ENCODE measurements around the gene SLC10A4. TPM values are rescaled to one million over a fixed set of nuclear protein-coding genes. Genes with fewer than 3 reads are reported as not detected.

The SLC10A4 gene
- total and polyA plus RNA-seq, 2 donors from 2014 or later: 0.13 TPM; not detected in 1

DNA sequence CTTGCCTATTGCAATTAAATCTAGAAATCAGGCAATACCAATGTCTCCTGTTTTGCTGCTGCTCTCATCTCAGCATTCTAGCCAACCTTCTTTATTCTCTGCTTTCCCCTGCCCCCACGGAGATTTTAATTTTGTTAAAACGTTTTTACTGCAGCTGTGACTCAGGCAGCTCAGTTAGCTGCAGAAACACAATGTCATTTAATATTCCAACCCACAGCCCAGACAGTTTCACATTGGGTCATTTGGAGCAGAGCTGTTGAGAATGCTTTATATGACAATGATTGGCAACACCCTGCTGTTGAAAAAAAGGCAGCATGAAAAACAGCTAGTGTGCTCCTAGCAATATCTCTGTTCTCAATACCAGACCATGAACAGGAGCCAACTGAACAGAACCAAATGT, 12.6 kb upstream of the SLC10A4 start:
- FAIRE-seq: no peak
- DNase-seq: no peak
- no peak overlapping the region for H3K27ac ChIP-seq (ENCODE audit: low read depth in 2 of 2, low read length in 2 of 2)
- no peak overlapping the region for H3K4me3 ChIP-seq (ENCODE audit: low read length in 3 of 3)
- intact Hi-C loops (cut with DNase I): no loop called here
- no peaks in the 10 kb centered on the region for H3K27me3 ChIP-seq (ENCODE audit: control insufficient read depth, insufficient read depth, low read length)
- H3K36me3 ChIP-seq (ENCODE audit: control insufficient read depth in 2 of 3, insufficient read depth in 3 of 3, low read length in 3 of 3): no peaks in the 10 kb centered on the region
- TF ChIP-seq, protein P1, sequence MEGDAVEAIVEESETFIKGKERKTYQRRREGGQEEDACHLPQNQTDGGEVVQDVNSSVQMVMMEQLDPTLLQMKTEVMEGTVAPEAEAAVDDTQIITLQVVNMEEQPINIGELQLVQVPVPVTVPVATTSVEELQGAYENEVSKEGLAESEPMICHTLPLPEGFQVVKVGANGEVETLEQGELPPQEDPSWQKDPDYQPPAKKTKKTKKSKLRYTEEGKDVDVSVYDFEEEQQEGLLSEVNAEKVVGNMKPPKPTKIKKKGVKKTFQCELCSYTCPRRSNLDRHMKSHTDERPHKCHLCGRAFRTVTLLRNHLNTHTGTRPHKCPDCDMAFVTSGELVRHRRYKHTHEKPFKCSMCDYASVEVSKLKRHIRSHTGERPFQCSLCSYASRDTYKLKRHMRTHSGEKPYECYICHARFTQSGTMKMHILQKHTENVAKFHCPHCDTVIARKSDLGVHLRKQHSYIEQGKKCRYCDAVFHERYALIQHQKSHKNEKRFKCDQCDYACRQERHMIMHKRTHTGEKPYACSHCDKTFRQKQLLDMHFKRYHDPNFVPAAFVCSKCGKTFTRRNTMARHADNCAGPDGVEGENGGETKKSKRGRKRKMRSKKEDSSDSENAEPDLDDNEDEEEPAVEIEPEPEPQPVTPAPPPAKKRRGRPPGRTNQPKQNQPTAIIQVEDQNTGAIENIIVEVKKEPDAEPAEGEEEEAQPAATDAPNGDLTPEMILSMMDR (IDR thresholded peaks at IDR 0.05; ENCODE audit: borderline replicate concordance, extremely low read depth, insufficient read depth): no peak
- H3K9me3 ChIP-seq (ENCODE audit: control insufficient read depth in 2 of 3, insufficient read depth in 1 of 3, low read length in 3 of 3): no peaks in the 10 kb centered on the region
- H3K9ac ChIP-seq (ENCODE audit: low read length in 3 of 3): no peak overlapping the region
- H3K4me1 ChIP-seq (ENCODE audit: control insufficient read depth in 2 of 3, insufficient read depth in 2 of 3, low read depth in 1 of 3, low read length in 3 of 3): no peaks in the 10 kb centered on the region

DNA sequence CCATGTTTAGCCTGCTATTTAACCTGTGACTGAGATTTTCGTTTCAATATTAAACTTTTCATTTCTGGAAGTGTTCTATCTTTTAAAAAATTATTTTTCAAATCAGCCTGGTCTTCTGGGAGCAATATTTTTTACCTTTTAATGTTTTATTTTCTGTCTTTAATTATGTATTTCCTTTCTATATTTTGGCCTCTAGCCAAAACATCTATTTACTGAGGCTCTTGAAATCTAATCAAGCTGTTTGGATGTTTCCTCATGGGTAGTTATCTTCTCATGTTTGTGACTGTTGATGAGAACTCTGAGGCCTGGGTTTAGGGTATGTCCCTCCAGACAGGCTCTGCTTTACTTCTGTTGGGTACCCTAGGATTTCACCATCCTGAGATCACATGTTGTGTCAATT, 10.3 kb upstream of the SLC10A4 start:
- TF ChIP-seq, protein P1 (IDR thresholded peaks at IDR 0.05; ENCODE audit: borderline replicate concordance, extremely low read depth, insufficient read depth): no peak
- no peak for FAIRE-seq
- Histone ChIP-seq H3K27me3 (ENCODE audit: control insufficient read depth, insufficient read depth, low read length) (no peaks in the 10 kb centered on the region), H3K4me1 (ENCODE audit: control insufficient read depth in 2 of 3, insufficient read depth in 2 of 3, low read depth in 1 of 3, low read length in 3 of 3) (no peaks in the 10 kb centered on the region), H3K9ac (ENCODE audit: low read length in 3 of 3) (no peak overlapping the region), H3K4me3 (ENCODE audit: low read length in 3 of 3) (no peak overlapping the region), H3K27ac (ENCODE audit: low read depth in 2 of 2, low read length in 2 of 2) (no peak overlapping the region), H3K9me3 (ENCODE audit: control insufficient read depth in 2 of 3, insufficient read depth in 1 of 3, low read length in 3 of 3) (no peaks in the 10 kb centered on the region), H3K36me3 (ENCODE audit: control insufficient read depth in 2 of 3, insufficient read depth in 3 of 3, low read length in 3 of 3) (no peaks in the 10 kb centered on the region)
- intact Hi-C loops (cut with DNase I): no loop called here
- no peak for DNase-seq

DNA sequence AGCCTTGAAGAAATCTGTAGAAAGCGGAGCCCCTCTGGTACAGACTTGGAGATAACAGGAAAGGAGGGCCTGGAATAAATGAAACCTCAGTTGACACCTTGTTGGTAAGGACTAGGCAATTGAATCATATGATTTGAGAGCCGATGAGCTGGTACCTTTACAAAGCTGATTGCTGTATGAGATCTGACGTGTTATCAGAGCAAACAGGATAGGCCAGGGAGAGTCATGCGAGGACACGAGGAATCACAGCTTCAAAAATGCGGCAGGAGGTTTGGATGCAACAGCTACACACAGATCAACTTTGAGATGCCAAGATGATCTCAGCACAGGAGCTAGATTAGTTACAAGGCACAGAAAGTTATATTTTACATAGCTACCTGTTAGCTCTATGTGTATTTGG, 7.4 kb upstream of the SLC10A4 start:
- TF ChIP-seq, protein P1 (IDR thresholded peaks at IDR 0.05; ENCODE audit: borderline replicate concordance, extremely low read depth, insufficient read depth): no peak
- intact Hi-C loops (cut with DNase I): no loop called here
- no peak overlapping the region for H3K9ac ChIP-seq (ENCODE audit: low read length in 3 of 3)
- no peaks in the 10 kb centered on the region for H3K36me3 ChIP-seq (ENCODE audit: control insufficient read depth in 2 of 3, insufficient read depth in 3 of 3, low read length in 3 of 3)
- H3K27me3 ChIP-seq (ENCODE audit: control insufficient read depth, insufficient read depth, low read length): no peaks in the 10 kb centered on the region
- H3K4me1 ChIP-seq (ENCODE audit: control insufficient read depth in 2 of 3, insufficient read depth in 2 of 3, low read depth in 1 of 3, low read length in 3 of 3): no peaks in the 10 kb centered on the region
- H3K4me3 ChIP-seq (ENCODE audit: low read length in 3 of 3): no peak overlapping the region
- H3K9me3 ChIP-seq (ENCODE audit: control insufficient read depth in 2 of 3, insufficient read depth in 1 of 3, low read length in 3 of 3): no peaks in the 10 kb centered on the region
- no peak for FAIRE-seq
- H3K27ac ChIP-seq (ENCODE audit: low read depth in 2 of 2, low read length in 2 of 2): no peak overlapping the region
- DNase-seq: no peak

DNA sequence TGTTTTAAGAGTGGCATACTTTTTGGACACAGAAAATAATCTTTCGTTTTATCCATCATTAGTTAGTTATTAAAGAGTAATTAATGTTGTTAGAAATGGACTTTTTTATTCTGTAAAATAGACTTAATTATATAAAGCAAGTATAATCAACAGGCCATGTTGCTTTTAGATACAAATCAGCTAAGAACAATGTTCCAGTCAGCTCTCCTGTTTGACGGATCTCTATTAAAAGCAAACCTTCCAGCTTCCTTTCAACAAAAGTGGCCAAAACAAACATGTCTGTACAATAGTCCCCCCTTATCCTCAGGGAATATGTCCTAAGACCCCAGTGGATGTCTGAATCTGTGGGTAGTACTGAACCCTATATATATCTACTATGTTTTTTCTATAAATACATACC, 4.9 kb upstream of the SLC10A4 start:
- DNase-seq: no peak
- H3K27me3 ChIP-seq (ENCODE audit: control insufficient read depth, insufficient read depth, low read length): peaks cover 9% of the 10 kb centered on the region
- no peak overlapping the region for H3K9ac ChIP-seq (ENCODE audit: low read length in 3 of 3)
- H3K4me3 ChIP-seq (ENCODE audit: low read length in 3 of 3): no peak overlapping the region
- no peak overlapping the region for H3K27ac ChIP-seq (ENCODE audit: low read depth in 2 of 2, low read length in 2 of 2)
- no peaks in the 10 kb centered on the region for H3K36me3 ChIP-seq (ENCODE audit: control insufficient read depth in 2 of 3, insufficient read depth in 3 of 3, low read length in 3 of 3)
- no peaks in the 10 kb centered on the region for H3K9me3 ChIP-seq (ENCODE audit: control insufficient read depth in 2 of 3, insufficient read depth in 1 of 3, low read length in 3 of 3)
- H3K4me1 ChIP-seq (ENCODE audit: control insufficient read depth in 2 of 3, insufficient read depth in 2 of 3, low read depth in 1 of 3, low read length in 3 of 3): peaks cover 0 to 2% (median 0%) of the 10 kb centered on the region in 3 donors
- intact Hi-C loops (cut with DNase I): no loop called here
- TF ChIP-seq, protein P1 (IDR thresholded peaks at IDR 0.05; ENCODE audit: borderline replicate concordance, extremely low read depth, insufficient read depth): no peak
- FAIRE-seq: no peak
